Measurements from ENCODE around the gene PDE4B.

DNA sequence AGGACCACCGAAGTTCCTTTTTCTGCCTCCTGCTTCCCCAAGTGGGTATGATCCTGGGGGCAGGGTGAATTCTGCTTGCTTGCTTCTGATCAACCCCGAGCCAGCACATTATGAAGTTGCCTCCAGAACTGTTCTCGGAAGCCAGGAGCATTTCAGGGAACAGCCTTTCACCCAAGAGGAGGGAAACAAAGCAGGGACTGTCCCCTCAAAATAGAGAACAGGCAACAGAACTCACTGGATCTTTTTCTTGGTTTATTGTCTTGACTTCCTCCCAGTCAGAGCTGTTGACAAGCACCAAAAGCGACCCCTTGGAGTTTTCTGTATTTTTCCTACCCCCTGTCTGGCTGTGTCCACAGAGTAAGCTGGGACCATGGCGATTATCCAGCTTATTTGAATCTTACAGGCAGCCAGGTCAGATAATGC, 482.9 kb downstream of the PDE4B start:
- TF ChIP-seq POLR2AphosphoS5 (IDR thresholded peaks at IDR 0.05) (no peak), CTCF (IDR thresholded peaks at IDR 0.05; ENCODE audit: poor library complexity, severe bottlenecking) (no peak), REST (IDR thresholded peaks at IDR 0.05; ENCODE audit: borderline replicate concordance) (no peak), EP300 (conservative IDR thresholded peaks at IDR 0.05; ENCODE audit: poor library complexity, severe bottlenecking) (no peak)

Data from neural cell (in vitro differentiated cells).